A549 (cell line): ENCODE results near the gene RANBP9. TPM values are rescaled to one million over a fixed set of nuclear protein-coding genes. Genes with fewer than 3 reads are reported as not detected.

Experiments used
- ATAC-seq, 2 experiments: fragments of 200-7000 bp in 1 of 2; fragments of >200 bp in 1 of 2; cut with Nextera tagmentation in 1 of 2; cut with Tn5 transposase in 1 of 2; 3 replicates each; pipeline versions ENCODE4 v1.8.0 to v1.9.1; 2018 to 2020; ENCODE audit warnings: mild to moderate bottlenecking in 1 of 2, moderate library complexity in 1 of 2
- CTCF ChIA-PET: fragments of 300-600 bp; sonication (Branson Sonifier 250); formaldehyde crosslinking; extraction: SDS; loops from one replicate; lab custom pipeline; 2021; ENCODE audit warnings: antibody characterized with exemption, inconsistent platforms; lab: Yijun Ruan, JAX
- POLR2A ChIA-PET: fragments of 350-600 bp; formaldehyde crosslinking; extraction: SDS; loops from one replicate; lab custom pipeline; 2021; ENCODE audit warnings: antibody characterized with exemption, inconsistent platforms; lab: Yijun Ruan, JAX
- DNase-seq, 2 experiments: peaks; one replicate each; pipeline versions ENCODE4 v3.0.0 to v3.0.0-alpha.2; 2011 to 2016; ENCODE audit warnings: low read depth in 1 of 2, low spot score in 1 of 2
- FAIRE-seq: peaks from 2 replicates; lab custom pipeline; 2011; peaks lifted over from hg19 to GRCh38; lab: Jason Lieb, UNC
- H3K27ac ChIP-seq, 2 experiments: fragments of >200 bp; sonication (Bioruptor Twin); formaldehyde crosslinking; 3 replicates each; pipeline ENCODE4 v1.5.1; 2016 to 2017
- H3K4me1 ChIP-seq: fragments of >200 bp; sonication (Bioruptor Twin); formaldehyde crosslinking; 3 replicates; pipeline ENCODE4 v1.6.1; 2016
- H3K4me2 ChIP-seq: fragments of >200 bp; sonication (Bioruptor Twin); formaldehyde crosslinking; 3 replicates; pipeline ENCODE4 v1.6.1; 2016
- H3K4me3 ChIP-seq: fragments of >200 bp; sonication (Bioruptor Twin); formaldehyde crosslinking; 3 replicates; pipeline ENCODE4 v1.5.1; 2016
- H3K9me3 ChIP-seq: fragments of >200 bp; sonication (Bioruptor Twin); formaldehyde crosslinking; 3 replicates; pipeline ENCODE4 v1.6.1; 2016
- BHLHE40 ChIP-seq: IDR thresholded peaks from 2 replicates; pipeline ENCODE4 v1.6.1; 2012; ENCODE audit warnings: low read depth, low read length, inconsistent platforms
- CBX2 ChIP-seq: fragments of 200-600 bp; sonication (generic); IDR thresholded peaks from 2 replicates; pipeline ENCODE4 v1.6.1; 2016; ENCODE audit warnings: low read depth, mild to moderate bottlenecking, borderline replicate concordance
- EHMT2 ChIP-seq: fragments of 200-600 bp; sonication (generic); IDR thresholded peaks from 2 replicates; pipeline ENCODE4 v1.6.1; 2016; ENCODE audit warnings: antibody characterized with exemption, low read depth, mild to moderate bottlenecking, moderate library complexity
- FOSL2 ChIP-seq, 2 experiments: fragments of 450-650 bp in 1 of 2; fragments of >200 bp in 1 of 2; sonication (Bioruptor Twin) in 1 of 2; formaldehyde crosslinking; IDR thresholded peaks; 2 replicates each; pipeline versions ENCODE4 v1.5.0 to v1.6.1; 2016 to 2020; ENCODE audit warnings: mild to moderate bottlenecking in 1 of 2, moderate library complexity in 1 of 2
- FOXS1 ChIP-seq: fragments of 250-450 bp; sonication (Bioruptor Pico); IDR thresholded peaks from 2 replicates; pipeline ENCODE4 v1.5.0; 2020; ENCODE audit warnings: mild to moderate bottlenecking, moderate library complexity
- GATA3 ChIP-seq: IDR thresholded peaks from 2 replicates; pipeline ENCODE4 v1.6.1; 2012; ENCODE audit warnings: borderline replicate concordance
- HOXB13 ChIP-seq: fragments of 250-450 bp; sonication (Bioruptor Pico); IDR thresholded peaks from 2 replicates; pipeline ENCODE4 v1.5.0; 2020; ENCODE audit warnings: low read depth, mild to moderate bottlenecking, moderate library complexity
- JUN ChIP-seq, 2 experiments: fragments of >200 bp; sonication (Bioruptor Twin); formaldehyde crosslinking; IDR thresholded peaks; 2 replicates in 1 of 2; 3 replicates in 1 of 2; pipeline ENCODE4 v1.6.1; 2016 to 2017
- KDM1A ChIP-seq: fragments of 200-600 bp; sonication (generic); IDR thresholded peaks from 2 replicates; pipeline ENCODE4 v1.6.1; 2016; ENCODE audit warnings: low read depth, mild to moderate bottlenecking
- MAZ ChIP-seq: fragments of 150-350 bp; IDR thresholded peaks from 2 replicates; pipeline ENCODE4 v1.6.1; 2014; ENCODE audit warnings: antibody characterized with exemption, low read depth, low read length, borderline replicate concordance
- MYC ChIP-seq: IDR thresholded peaks from 2 replicates; pipeline ENCODE4 v1.6.1; 2012; ENCODE audit warnings: mild to moderate bottlenecking, inconsistent platforms, low read length, improper control_type of control experiment, borderline replicate concordance
- POLR2A ChIP-seq: IDR thresholded peaks from 2 replicates; pipeline ENCODE4 v1.6.1; 2012; ENCODE audit warnings: mild to moderate bottlenecking, low read length
- RCOR1 ChIP-seq: fragments of 150-350 bp; IDR thresholded peaks from 2 replicates; pipeline ENCODE4 v1.6.1; 2014; ENCODE audit warnings: antibody characterized with exemption, low read length, low read depth
- RNF2 ChIP-seq: fragments of 200-600 bp; sonication (generic); IDR thresholded peaks from 2 replicates; pipeline ENCODE4 v1.6.1; 2016; ENCODE audit warnings: low read depth, mild to moderate bottlenecking, antibody characterized with exemption, moderate library complexity, borderline replicate concordance
- SREBF2 ChIP-seq: fragments of 450-650 bp; IDR thresholded peaks from 2 replicates; pipeline ENCODE4 v1.6.1; 2014; ENCODE audit warnings: mild to moderate bottlenecking, moderate library complexity
- WGBS: methylation state at CpG from one replicate; pipeline ENCODE4 v1.1.6; 2017; ENCODE audit errors: missing lambda C conversion rate; 5-methylcytosine and 5-hydroxymethylcytosine counted together
- polyA plus RNA-seq, 4 experiments: library from polyadenylated mRNA; depleted of rRNA in 3 of 4; stranded (reverse); fragments of >200 nt; fragmentation: RNase III in 1 of 4; extraction: RNeasy Plus Mini Kit Qiagen cat#74134 plus additional on column Dnase treatment in 1 of 4; gene quantifications; 2 replicates in 3 of 4; 3 replicates in 1 of 4; pipeline ENCODE4 v1.2.3, GENCODE V29; 2011 to 2017
- TF ChIP-seq, protein P1 (sequence below): fragments of >200 bp; sonication (Bioruptor Twin); formaldehyde crosslinking; IDR thresholded peaks from 3 replicates; pipeline ENCODE4 v1.5.1; 2016
- TF ChIP-seq, protein P2 (sequence below): IDR thresholded peaks from 2 replicates; pipeline ENCODE4 v1.6.1; 2012
- TF ChIP-seq, protein P3 (sequence below): fragments of 200-600 bp; sonication (generic); IDR thresholded peaks from 2 replicates; pipeline ENCODE4 v1.6.1; 2016; ENCODE audit warnings: antibody characterized with exemption, mild to moderate bottlenecking, moderate library complexity
- TF ChIP-seq, protein P4 (sequence below): fragments of 250-450 bp; sonication (Bioruptor Pico); IDR thresholded peaks from 2 replicates; pipeline ENCODE4 v1.5.0; 2021; ENCODE audit warnings: mild to moderate bottlenecking, moderate library complexity, borderline replicate concordance

RANBP9 gene
- polyA plus RNA-seq, 2 of the 4 experiments (the other 2 are of a cell fraction): 13.7 to 15.7 TPM

DNA sequence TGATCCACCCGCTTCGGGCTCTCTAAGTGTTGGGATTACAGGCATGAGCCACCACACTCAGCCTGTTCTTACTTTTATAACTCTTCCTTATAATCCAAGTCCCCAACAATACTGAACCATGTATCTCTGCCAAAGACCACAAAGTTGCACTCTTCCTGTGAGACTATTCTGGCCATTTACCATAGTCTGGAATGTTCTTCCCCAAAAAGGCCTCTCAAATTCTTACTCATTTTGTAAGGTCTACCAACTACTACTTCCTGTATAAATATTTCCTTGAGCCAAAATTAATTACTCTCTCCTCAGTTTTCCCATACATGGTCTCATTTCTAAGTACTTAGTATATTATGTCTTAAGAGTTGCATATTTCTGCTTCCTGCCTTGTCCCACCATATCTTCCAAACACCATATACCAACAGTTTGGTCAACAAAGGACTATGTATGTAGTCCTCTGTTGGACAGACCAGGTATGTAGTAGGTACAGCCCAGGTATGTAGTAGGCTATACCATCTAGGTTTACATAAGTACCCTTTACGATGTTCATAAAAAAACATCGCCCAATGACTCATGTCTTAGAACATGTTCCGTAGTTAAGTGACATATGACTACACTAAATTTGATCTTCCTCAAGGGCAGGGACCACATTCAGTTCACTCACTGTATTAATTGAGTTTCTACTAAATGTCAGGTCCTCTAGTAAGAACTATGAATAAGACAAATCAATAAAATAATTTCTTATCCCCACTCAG lies 22.0 kb downstream of the RANBP9 start:
- CTCF ChIA-PET: no interaction called here
- WGBS: 94% methylated on average over 5 of the region's 5 CpGs
- Histone ChIP-seq H3K4me2 (no peak overlapping the region), H3K4me3 (no peak overlapping the region), H3K27ac (no peak overlapping the region), H3K9me3 (no peaks in the 10 kb centered on the region), H3K4me1 (no peaks in the 10 kb centered on the region)
- no peak for FAIRE-seq
- DNase-seq: no peak
- TF ChIP-seq RNF2: no peak
- TF ChIP-seq FOXS1 (CRISPR knock-in tag): no peak
- no peak for TF ChIP-seq FOSL2 (IDR thresholded peaks at IDR 0.05)
- 0 out of 2 replicates have a peak, but pooled peaks have one; percentile 6 for TF ChIP-seq FOSL2 (CRISPR knock-in tag; IDR thresholded peaks at IDR 0.05)
- TF ChIP-seq CBX2: no peak
- no peak for TF ChIP-seq POLR2A
- POLR2A ChIA-PET: no interaction called here
- ATAC-seq: no peak

DNA sequence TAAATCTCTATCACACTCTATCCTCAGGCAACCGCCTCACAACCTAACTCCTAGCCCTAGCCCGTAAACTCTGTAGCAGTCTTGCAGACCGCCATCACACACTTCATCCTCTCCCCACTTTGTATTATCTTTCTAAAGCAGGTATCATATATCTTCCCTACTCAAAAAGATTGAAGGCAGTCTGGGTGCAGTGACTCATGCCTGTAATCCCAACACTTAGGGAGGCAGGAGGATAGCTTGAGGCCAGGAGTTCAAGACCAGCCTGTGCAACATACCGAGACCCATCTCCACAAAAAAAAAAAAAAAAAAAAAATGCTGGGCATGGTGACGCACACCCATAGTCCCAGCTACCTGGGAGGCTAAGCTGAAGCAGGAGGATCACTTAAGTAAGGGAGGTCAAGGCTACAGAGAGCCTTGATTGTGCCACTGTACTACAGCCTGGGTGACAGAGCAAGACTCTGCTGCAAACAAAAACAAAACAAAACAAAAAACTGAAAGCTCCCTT lies 22.9 kb downstream of the RANBP9 start:
- FAIRE-seq (no peak), DNase-seq (no peak), ATAC-seq (no peak)
- CTCF ChIA-PET: no interaction called here
- no peak overlapping the region for H3K4me3 ChIP-seq
- no peaks in the 10 kb centered on the region for H3K9me3 ChIP-seq
- H3K4me1 ChIP-seq: no peaks in the 10 kb centered on the region
- WGBS: 91% methylated on average over 5 of the region's 5 CpGs
- POLR2A ChIA-PET: no interaction called here
- H3K4me2 ChIP-seq: no peak overlapping the region
- H3K27ac ChIP-seq: no peak overlapping the region
- no peak for TF ChIP-seq RCOR1
- no peak for TF ChIP-seq EHMT2
- TF ChIP-seq, protein P1, sequence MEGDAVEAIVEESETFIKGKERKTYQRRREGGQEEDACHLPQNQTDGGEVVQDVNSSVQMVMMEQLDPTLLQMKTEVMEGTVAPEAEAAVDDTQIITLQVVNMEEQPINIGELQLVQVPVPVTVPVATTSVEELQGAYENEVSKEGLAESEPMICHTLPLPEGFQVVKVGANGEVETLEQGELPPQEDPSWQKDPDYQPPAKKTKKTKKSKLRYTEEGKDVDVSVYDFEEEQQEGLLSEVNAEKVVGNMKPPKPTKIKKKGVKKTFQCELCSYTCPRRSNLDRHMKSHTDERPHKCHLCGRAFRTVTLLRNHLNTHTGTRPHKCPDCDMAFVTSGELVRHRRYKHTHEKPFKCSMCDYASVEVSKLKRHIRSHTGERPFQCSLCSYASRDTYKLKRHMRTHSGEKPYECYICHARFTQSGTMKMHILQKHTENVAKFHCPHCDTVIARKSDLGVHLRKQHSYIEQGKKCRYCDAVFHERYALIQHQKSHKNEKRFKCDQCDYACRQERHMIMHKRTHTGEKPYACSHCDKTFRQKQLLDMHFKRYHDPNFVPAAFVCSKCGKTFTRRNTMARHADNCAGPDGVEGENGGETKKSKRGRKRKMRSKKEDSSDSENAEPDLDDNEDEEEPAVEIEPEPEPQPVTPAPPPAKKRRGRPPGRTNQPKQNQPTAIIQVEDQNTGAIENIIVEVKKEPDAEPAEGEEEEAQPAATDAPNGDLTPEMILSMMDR: no peak
- TF ChIP-seq JUN (IDR thresholded peaks at IDR 0.05): no peak
- TF ChIP-seq MAZ: no peak

DNA sequence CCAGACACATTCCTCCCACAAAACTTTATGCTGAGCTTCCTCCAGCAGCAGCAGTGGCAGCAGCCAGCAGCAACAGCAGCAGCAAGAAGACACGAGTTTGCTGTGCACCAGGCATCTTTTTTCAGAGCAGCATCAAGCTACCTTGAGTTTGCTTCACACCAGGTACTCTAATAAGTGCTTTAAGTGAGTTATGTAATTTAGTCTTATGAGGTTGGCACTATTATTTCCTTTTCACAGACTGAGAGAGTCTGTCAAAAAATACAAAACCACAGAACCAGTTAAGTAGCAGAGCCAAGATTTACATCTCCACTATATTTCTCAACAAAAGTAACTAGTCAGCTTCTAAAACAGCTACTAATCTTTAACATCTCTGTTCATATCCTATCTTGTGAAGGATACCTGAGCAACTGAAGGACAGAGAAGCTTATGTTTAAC lies 23.7 kb downstream of the RANBP9 start:
- TF ChIP-seq SREBF2: no peak
- no peak for TF ChIP-seq MYC
- TF ChIP-seq FOSL2 (IDR thresholded peaks at IDR 0.05): no peak
- TF ChIP-seq FOSL2 (CRISPR knock-in tag; IDR thresholded peaks at IDR 0.05): no peak
- TF ChIP-seq, protein P1: no peak
- TF ChIP-seq BHLHE40: no peak
- TF ChIP-seq GATA3: no peak
- TF ChIP-seq, protein P2, sequence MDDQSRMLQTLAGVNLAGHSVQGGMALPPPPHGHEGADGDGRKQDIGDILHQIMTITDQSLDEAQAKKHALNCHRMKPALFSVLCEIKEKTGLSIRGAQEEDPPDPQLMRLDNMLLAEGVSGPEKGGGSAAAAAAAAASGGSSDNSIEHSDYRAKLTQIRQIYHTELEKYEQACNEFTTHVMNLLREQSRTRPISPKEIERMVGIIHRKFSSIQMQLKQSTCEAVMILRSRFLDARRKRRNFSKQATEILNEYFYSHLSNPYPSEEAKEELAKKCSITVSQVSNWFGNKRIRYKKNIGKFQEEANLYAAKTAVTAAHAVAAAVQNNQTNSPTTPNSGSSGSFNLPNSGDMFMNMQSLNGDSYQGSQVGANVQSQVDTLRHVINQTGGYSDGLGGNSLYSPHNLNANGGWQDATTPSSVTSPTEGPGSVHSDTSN: no peak
- TF ChIP-seq EHMT2: no peak
- TF ChIP-seq KDM1A: no peak
- TF ChIP-seq, protein P3, sequence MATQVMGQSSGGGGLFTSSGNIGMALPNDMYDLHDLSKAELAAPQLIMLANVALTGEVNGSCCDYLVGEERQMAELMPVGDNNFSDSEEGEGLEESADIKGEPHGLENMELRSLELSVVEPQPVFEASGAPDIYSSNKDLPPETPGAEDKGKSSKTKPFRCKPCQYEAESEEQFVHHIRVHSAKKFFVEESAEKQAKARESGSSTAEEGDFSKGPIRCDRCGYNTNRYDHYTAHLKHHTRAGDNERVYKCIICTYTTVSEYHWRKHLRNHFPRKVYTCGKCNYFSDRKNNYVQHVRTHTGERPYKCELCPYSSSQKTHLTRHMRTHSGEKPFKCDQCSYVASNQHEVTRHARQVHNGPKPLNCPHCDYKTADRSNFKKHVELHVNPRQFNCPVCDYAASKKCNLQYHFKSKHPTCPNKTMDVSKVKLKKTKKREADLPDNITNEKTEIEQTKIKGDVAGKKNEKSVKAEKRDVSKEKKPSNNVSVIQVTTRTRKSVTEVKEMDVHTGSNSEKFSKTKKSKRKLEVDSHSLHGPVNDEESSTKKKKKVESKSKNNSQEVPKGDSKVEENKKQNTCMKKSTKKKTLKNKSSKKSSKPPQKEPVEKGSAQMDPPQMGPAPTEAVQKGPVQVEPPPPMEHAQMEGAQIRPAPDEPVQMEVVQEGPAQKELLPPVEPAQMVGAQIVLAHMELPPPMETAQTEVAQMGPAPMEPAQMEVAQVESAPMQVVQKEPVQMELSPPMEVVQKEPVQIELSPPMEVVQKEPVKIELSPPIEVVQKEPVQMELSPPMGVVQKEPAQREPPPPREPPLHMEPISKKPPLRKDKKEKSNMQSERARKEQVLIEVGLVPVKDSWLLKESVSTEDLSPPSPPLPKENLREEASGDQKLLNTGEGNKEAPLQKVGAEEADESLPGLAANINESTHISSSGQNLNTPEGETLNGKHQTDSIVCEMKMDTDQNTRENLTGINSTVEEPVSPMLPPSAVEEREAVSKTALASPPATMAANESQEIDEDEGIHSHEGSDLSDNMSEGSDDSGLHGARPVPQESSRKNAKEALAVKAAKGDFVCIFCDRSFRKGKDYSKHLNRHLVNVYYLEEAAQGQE: no peak
- TF ChIP-seq, protein P4, sequence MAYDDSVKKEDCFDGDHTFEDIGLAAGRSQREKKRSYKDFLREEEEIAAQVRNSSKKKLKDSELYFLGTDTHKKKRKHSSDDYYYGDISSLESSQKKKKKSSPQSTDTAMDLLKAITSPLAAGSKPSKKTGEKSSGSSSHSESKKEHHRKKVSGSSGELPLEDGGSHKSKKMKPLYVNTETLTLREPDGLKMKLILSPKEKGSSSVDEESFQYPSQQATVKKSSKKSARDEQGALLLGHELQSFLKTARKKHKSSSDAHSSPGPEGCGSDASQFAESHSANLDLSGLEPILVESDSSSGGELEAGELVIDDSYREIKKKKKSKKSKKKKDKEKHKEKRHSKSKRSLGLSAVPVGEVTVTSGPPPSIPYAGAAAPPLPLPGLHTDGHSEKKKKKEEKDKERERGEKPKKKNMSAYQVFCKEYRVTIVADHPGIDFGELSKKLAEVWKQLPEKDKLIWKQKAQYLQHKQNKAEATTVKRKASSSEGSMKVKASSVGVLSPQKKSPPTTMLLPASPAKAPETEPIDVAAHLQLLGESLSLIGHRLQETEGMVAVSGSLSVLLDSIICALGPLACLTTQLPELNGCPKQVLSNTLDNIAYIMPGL: no peak
- no peak for TF ChIP-seq HOXB13 (CRISPR knock-in tag)
- Histone ChIP-seq H3K9me3 (no peaks in the 10 kb centered on the region), H3K27ac (no peak overlapping the region), H3K4me1 (no peaks in the 10 kb centered on the region), H3K4me3 (no peak overlapping the region), H3K4me2 (no peak overlapping the region)
- POLR2A ChIA-PET: no interaction called here
- FAIRE-seq (no peak), DNase-seq (no peak), ATAC-seq (no peak)
- CTCF ChIA-PET: interaction anchor here (0.7 kb wide), 1 partner anchor 1151 kb away, joined by 3 read pairs; no protein-coding TSS in a partner anchor
- 29% methylated on average over 1 of the region's 1 CpG for WGBS
